SK-N-MC (cell line): Measurements from ENCODE around the gene KRTAP13-3.

ENCODE experiments used
- EZH2 ChIP-seq: fragments of 200-600 bp; sonication (generic); IDR thresholded peaks from one replicate; pipeline ENCODE4 v1.6.1; 2017; ENCODE audit warnings: antibody characterized with exemption
- POLR2AphosphoS5 ChIP-seq: IDR thresholded peaks from 2 replicates; pipeline ENCODE4 v1.6.1; 2012; ENCODE audit warnings: mild to moderate bottlenecking, low read depth, low read length, borderline replicate concordance

GRCh38 chr21:30415993-30416392 lies 9.7 kb downstream of the KRTAP13-3 start:
- TF ChIP-seq EZH2 = no peak
- no peak for TF ChIP-seq POLR2AphosphoS5
